Rectal smooth muscle tissue (tissue), 1 donor: ENCODE results near the gene SCAF1.

ENCODE experiments used
- H3K27ac ChIP-seq: one replicate; pipeline ENCODE4 v1.7.0; 2013; ENCODE audit warnings: low read depth, low read length, inconsistent platforms
- H3K27me3 ChIP-seq: one replicate; pipeline ENCODE4 v1.7.0; 2013; ENCODE audit warnings: low read length; ENCODE audit not compliant: control insufficient read depth, insufficient read depth
- H3K36me3 ChIP-seq: one replicate; pipeline ENCODE4 v1.7.0; 2013; ENCODE audit warnings: low read length; ENCODE audit not compliant: control insufficient read depth, insufficient read depth
- H3K4me1 ChIP-seq: one replicate; pipeline ENCODE4 v1.7.0; 2013; ENCODE audit warnings: low read length; ENCODE audit not compliant: control insufficient read depth, insufficient read depth
- H3K4me3 ChIP-seq: one replicate; pipeline ENCODE4 v1.7.0; 2013; ENCODE audit warnings: low read length
- H3K9ac ChIP-seq: one replicate; pipeline ENCODE4 v1.7.0; 2013; ENCODE audit warnings: low read length

Gene SCAF1

DNA sequence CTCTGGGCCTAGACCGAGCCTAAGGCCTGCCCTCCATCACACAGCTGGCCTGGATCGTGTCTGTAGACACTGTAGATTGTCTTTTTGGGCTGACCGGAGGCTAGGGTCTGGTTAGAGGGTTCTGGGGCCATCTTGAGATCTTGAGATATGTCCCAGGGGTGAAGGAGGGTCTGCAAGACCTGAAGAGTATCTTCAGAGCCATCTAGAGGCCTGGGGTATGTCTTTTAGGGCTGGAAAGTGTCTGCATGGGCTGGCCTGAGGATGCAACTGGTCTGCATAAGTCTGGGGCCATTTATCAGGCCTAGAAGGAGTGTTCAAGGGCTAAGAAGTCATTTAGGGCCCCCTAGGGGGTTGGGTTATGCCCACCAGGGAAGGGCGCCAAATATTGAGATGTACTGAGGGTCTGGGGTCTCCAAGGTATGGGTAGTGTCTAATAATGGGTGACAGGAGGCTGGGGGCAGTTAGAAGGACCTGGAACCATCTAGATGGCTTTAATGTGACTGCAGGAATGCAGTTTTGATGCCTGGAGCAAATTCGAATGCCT, 555 bp downstream of the SCAF1 start:
- no peaks in the 10 kb centered on the region for H3K27me3 ChIP-seq
- H3K4me3 ChIP-seq, result peak overlapping the region; percentile 98
- peak overlapping the region; percentile 99 for H3K9ac ChIP-seq
- H3K4me1 ChIP-seq, result peaks cover 20% of the 10 kb centered on the region
- peak overlapping the region; percentile 91 for H3K27ac ChIP-seq
- peaks cover 13% of the 10 kb centered on the region for H3K36me3 ChIP-seq

DNA sequence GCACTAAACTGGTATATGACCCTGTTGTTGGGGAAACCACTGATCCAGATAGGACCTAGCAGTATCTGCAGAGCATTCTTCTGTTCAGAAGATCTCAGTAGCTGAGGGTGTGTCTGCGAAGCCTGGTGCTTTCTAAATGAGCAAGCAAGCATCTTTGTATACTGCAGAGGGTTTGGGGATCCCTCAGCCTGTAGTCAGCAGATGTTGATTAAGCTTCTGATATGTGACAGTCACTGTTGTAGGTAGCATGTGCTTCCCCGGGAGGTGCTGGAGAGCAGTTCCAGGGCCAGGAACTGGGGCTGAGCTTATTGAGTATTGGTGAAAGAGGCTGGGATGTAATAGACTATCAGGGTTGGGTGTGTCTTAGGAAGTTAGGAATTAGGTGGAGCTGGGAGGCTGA, 1.5 kb downstream of the SCAF1 start:
- Histone ChIP-seq H3K36me3 (peaks cover 13% of the 10 kb centered on the region), H3K4me1 (peaks cover 17% of the 10 kb centered on the region), H3K27ac (no peak overlapping the region), H3K9ac (no peak overlapping the region), H3K27me3 (no peaks in the 10 kb centered on the region), H3K4me3 (peak overlapping the region; percentile 18)

DNA sequence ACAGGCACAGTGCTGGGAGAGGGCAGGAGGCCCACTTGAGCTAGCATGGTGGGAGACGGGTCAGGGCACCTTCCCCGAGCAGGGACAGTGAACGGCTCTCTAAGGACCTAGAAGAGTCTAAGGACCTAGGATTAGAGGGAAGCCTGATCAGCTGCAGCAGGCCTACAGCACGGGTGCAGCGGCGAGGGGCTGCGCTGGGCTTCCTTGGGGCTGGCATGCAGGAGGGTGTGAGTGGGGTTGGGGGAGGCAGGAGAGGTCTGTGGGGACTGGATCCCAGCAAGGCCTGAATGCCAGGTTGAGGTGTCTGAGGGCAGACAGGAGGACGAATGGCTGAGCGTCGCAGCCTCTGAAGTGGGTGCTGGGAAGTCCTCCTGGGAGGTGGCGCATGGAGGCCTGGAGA, 3.6 kb downstream of the SCAF1 start:
- Histone ChIP-seq H3K36me3 (peaks cover 15% of the 10 kb centered on the region), H3K9ac (no peak overlapping the region), H3K27ac (no peak overlapping the region), H3K4me1 (peaks cover 14% of the 10 kb centered on the region), H3K4me3 (no peak overlapping the region), H3K27me3 (no peaks in the 10 kb centered on the region)

DNA sequence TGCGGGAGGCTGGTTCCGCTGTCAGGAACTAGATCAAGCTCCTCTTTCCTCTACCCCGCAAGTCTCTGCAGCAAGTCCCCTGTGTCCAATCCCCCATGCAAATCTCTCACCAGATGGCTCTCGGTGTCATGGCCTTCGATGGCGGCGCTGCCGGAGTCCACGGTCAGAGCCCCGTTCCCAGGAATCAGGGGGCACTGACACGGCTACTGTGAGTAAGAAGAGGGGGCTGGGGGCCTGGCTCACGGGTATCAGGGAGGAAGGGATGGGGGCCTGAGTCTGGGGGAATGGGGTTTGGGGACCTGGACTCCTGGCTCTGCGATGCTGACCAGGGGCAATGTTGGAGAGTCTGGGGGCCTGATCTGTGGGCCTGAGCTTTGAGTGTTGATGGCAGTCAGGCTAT, 4.0 kb downstream of the SCAF1 start:
- H3K27me3 ChIP-seq, result no peaks in the 10 kb centered on the region
- no peak overlapping the region for H3K4me3 ChIP-seq
- H3K4me1 ChIP-seq, result peaks cover 14% of the 10 kb centered on the region
- H3K36me3 ChIP-seq, result peaks cover 16% of the 10 kb centered on the region
- no peak overlapping the region for H3K9ac ChIP-seq
- H3K27ac ChIP-seq, result no peak overlapping the region

DNA sequence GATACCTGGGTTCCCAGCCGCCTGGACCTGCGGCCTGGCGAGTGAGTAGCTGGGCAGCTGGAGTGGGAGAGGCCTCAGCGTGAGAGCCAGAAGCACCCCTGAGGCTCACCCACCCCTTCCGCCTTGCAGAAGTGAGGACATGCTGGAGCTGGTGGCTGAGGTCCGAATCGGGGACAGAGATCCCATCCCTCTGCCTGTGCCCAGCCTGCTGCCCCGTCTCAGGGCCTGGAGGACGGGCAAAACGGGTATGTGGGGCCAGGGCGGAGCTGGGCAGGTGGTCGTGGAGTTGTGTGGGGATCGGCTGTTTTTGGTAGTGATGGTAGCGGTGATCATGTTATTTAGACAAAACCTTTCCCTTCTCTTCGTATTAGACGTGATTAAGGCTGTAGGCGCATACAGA, 4.6 kb downstream of the SCAF1 start:
- peaks cover 14% of the 10 kb centered on the region for H3K4me1 ChIP-seq
- no peaks in the 10 kb centered on the region for H3K27me3 ChIP-seq
- H3K9ac ChIP-seq, result no peak overlapping the region
- H3K27ac ChIP-seq, result no peak overlapping the region
- peaks cover 17% of the 10 kb centered on the region for H3K36me3 ChIP-seq
- no peak overlapping the region for H3K4me3 ChIP-seq

DNA sequence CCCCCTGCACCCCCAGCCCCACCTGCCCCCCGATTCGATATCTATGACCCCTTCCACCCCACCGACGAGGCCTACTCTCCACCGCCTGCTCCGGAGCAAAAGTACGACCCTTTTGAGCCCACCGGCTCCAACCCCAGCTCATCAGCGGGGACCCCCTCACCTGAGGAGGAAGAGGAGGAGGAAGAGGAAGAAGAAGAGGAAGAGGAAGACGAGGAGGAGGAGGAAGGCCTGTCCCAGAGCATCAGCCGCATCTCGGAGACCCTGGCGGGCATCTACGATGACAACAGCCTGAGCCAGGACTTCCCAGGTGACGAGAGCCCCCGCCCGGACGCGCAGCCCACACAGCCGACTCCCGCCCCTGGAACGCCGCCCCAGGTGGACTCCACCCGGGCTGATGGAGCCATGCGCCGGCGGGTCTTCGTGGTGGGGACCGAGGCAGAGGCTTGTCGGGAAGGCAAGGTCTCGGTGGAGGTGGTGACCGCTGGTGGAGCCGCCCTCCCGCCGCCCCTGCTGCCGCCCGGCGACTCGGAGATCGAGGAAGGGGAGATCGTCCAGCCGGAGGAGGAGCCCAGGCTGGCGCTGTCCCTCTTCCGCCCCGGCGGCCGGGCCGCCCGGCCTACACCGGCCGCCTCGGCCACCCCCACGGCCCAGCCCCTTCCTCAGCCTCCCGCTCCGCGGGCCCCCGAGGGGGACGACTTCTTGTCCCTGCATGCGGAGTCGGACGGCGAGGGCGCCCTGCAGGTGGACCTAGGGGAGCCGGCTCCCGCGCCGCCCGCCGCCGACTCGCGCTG, 9.2 kb downstream of the SCAF1 start:
- Histone ChIP-seq H3K9ac (no peak overlapping the region), H3K36me3 (peaks cover 40% of the 10 kb centered on the region), H3K4me1 (no peaks in the 10 kb centered on the region), H3K27me3 (no peaks in the 10 kb centered on the region), H3K27ac (no peak overlapping the region), H3K4me3 (no peak overlapping the region)

DNA sequence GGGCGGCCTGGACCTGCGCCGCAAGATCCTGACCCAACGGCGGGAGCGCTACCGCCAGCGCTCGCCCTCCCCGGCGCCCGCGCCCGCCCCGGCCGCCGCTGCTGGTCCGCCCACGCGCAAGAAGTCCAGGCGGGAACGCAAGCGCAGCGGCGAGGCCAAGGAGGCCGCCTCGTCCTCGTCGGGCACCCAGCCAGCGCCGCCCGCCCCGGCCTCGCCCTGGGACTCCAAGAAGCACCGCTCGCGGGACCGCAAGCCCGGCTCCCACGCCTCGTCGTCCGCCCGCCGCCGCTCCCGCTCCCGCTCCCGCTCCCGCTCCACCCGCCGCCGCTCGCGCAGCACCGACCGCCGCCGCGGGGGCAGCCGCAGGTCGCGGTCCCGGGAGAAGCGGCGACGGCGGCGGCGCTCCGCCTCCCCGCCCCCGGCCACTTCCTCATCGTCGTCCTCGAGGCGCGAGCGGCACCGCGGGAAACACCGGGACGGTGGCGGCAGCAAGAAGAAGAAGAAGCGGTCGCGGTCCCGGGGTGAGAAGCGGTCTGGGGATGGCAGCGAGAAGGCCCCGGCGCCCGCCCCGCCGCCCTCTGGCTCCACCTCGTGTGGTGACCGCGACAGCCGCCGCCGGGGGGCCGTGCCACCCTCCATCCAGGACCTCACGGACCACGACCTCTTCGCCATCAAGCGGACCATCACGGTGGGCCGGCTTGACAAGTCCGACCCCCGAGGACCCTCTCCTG, 10.0 kb downstream of the SCAF1 start:
- H3K4me1 ChIP-seq, result no peaks in the 10 kb centered on the region
- H3K27ac ChIP-seq, result no peak overlapping the region

DNA sequence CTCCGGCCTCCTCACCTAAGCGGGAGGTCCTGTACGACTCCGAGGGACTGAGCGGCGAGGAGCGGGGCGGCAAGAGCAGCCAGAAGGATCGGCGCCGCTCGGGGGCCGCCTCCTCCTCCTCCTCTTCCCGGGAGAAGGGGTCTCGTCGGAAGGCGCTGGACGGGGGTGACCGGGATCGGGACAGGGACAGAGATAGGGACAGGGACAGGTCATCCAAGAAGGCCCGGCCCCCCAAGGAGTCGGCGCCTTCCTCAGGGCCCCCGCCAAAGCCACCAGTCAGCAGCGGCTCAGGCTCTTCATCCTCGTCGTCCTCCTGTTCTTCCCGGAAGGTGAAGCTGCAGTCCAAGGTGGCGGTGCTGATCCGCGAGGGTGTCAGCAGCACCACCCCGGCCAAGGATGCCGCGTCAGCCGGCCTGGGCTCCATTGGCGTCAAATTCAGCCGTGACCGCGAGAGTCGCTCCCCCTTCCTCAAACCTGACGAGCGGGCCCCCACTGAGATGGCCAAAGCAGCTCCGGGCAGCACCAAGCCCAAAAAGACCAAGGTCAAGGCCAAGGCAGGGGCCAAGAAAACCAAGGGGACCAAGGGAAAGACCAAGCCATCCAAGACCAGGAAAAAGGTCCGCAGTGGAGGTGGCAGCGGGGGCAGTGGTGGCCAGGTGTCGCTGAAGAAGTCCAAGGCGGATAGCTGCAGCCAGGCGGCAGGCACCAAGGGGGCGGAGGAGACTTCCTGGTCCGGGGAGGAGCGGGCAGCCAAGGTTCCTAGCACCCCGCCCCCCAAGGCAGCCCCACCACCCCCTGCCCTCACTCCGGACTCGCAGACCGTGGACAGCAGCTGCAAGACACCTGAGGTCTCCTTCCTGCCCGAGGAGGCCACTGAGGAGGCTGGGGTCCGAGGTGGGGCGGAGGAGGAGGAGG, 10.8 kb downstream of the SCAF1 start:
- H3K4me3 ChIP-seq, result no peak overlapping the region
- no peak overlapping the region for H3K27ac ChIP-seq
- no peaks in the 10 kb centered on the region for H3K4me1 ChIP-seq
- no peaks in the 10 kb centered on the region for H3K27me3 ChIP-seq
- no peak overlapping the region for H3K9ac ChIP-seq
- H3K36me3 ChIP-seq, result peaks cover 41% of the 10 kb centered on the region

More for the DNA sequence above, 10.0 kb downstream of the SCAF1 start:
- no peak overlapping the region for H3K4me3 ChIP-seq
- H3K9ac ChIP-seq, result no peak overlapping the region
- peaks cover 40% of the 10 kb centered on the region for H3K36me3 ChIP-seq
- H3K27me3 ChIP-seq, result no peaks in the 10 kb centered on the region

DNA sequence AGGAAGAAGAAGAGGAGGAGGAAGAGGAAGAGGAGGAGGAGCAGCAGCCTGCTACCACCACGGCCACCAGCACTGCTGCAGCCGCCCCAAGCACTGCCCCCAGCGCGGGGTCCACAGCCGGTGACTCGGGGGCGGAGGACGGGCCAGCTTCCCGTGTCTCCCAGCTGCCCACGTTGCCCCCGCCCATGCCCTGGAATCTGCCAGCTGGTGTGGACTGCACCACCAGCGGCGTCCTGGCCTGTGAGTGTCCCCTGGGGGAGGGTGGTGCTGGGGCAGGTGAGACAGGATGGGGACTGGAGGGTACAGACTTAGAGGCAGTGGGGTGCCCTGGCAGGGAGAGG, 11.4 kb downstream of the SCAF1 start:
- Histone ChIP-seq H3K27me3 (no peaks in the 10 kb centered on the region), H3K4me1 (no peaks in the 10 kb centered on the region), H3K36me3 (peaks cover 43% of the 10 kb centered on the region), H3K27ac (no peak overlapping the region), H3K9ac (no peak overlapping the region), H3K4me3 (no peak overlapping the region)

DNA sequence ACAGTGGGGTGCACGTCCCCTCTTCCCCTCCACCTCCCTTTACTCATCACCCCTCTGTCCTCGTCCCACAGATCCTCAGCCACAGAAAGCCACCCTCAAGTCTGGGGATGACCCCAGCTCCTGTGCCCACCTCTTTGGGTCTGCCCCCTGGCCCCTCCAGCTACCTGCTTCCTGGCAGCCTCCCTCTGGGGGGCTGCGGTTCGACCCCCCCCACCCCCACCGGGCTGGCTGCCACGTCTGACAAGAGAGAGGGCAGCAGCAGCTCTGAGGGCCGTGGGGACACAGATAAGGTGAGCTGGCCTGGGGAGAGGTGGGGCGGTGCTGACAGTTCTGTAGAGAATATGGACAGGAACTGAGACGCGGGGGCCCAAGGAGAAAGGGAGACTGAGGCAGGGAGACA, 12.6 kb downstream of the SCAF1 start:
- Histone ChIP-seq H3K27ac (no peak overlapping the region), H3K4me1 (no peaks in the 10 kb centered on the region), H3K27me3 (no peaks in the 10 kb centered on the region), H3K4me3 (no peak overlapping the region), H3K36me3 (peaks cover 46% of the 10 kb centered on the region), H3K9ac (no peak overlapping the region)

DNA sequence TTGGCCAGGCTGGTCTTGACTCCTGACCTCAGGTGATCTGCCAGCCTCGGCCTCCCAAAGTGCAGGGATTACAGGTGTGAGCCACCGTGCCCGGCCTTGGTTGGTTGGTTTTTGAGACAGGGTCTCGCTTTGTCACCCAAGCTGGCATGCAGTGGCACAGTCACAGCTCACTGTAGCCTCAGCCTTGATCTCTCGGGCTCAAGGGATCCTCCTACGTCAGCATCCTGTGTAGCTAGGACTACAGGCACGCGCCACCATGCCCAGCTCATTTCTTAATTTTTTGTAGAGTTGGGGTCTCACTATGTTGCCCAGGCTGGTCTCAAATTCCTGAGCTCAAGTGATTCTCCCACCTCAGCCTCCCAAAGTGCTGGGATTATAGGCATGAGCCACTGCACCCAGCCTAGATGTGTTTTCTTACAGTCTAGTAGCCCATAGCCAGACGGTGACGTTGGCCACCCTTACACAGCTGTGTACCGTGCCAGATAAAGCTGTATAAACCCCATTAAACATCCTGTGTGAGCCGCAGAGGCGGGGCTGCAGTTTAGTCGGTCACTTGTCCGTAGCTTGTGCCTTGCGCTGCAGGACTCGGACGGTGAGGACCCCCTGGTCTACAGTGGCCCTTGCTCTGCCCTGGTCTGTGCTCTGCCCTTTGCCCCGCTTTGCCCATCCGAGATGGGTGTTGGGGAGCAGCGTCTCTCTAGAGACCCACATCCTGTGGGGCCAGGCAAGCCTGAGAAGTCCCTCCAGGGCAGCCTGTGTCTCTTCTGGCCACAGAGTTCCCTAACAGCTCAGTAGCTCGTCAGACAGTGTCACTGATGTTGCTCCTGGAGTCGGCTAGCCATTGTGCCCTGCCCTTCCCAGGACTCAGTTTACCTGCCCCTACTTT, 13.8 kb downstream of the SCAF1 start:
- Histone ChIP-seq H3K9ac (no peak overlapping the region), H3K27ac (no peak overlapping the region), H3K36me3 (peaks cover 48% of the 10 kb centered on the region), H3K4me3 (no peak overlapping the region), H3K27me3 (no peaks in the 10 kb centered on the region), H3K4me1 (no peaks in the 10 kb centered on the region)
